ENCODE measurements around the gene COQ9.

DNA sequence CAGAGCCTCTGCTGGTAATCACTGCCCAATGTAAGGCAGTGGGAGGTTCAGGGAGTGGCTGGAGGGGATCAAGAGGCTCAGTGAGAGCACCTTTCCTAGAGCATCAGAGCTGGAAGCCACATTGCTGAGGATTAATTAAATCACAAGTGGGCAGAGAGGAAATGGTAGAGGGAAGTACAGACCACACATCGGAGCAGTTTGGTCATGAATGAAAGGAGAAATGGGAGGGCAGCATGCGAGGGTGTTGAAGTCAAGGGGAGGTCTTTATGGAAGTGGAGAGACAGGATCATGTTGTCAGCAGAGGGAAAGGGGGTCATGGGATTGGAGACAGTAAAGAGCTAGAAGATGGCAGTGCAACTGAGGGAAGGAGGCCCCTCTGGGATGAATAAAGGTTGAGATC lies 40.4 kb upstream of the COQ9 start:
- TF ChIP-seq CTCF (IDR thresholded peaks at IDR 0.05; ENCODE audit: borderline replicate concordance, extremely low read depth, low read length, poor library complexity, severe bottlenecking): no peak
- TF ChIP-seq EZH2 (IDR thresholded peaks at IDR 0.05; ENCODE audit: borderline replicate concordance, low read depth, low read length, severe bottlenecking): no peak

Data from DND-41 (cell line).